Tibial nerve (tissue), 4 donors: ENCODE data around the gene GAL. TPM values are rescaled to one million over a fixed set of nuclear protein-coding genes. Genes with fewer than 3 reads are reported as not detected.

Experiments used
- DNase-seq, 2 donors: peaks; one replicate each; pipeline ENCODE4 v3.0.0-alpha.2; 2019; ENCODE audit warnings: low spot score in 2 of 2
- H3K27ac ChIP-seq, 4 donors: fragments of 200-600 bp; sonication (generic) in 3 of 4; one replicate each; pipeline ENCODE4 v1.5.1; 2017 to 2019; ENCODE audit warnings: mild to moderate bottlenecking in 1 of 4
- H3K27me3 ChIP-seq, 2 donors: fragments of 200-600 bp; sonication (generic) in 1 of 2; one replicate each; pipeline versions ENCODE4 v1.5.1 to v1.6.0; 2017 to 2019
- H3K36me3 ChIP-seq, 3 donors: fragments of 200-600 bp; sonication (generic); one replicate each; pipeline ENCODE4 v1.5.1; 2018 to 2019
- H3K4me1 ChIP-seq, 4 donors: fragments of 200-600 bp; sonication (generic) in 3 of 4; one replicate each; pipeline ENCODE4 v1.5.1; 2017 to 2019
- H3K4me3 ChIP-seq, 4 donors: fragments of 200-600 bp; sonication (generic) in 3 of 4; one replicate each; pipeline ENCODE4 v1.5.1; 2017 to 2019; ENCODE audit warnings: mild to moderate bottlenecking in 1 of 4, moderate library complexity in 1 of 4
- H3K9me3 ChIP-seq, 4 donors: fragments of 200-600 bp; sonication (generic) in 3 of 4; one replicate each; pipeline ENCODE4 v1.5.1; 2017 to 2019
- EP300 ChIP-seq, 2 donors: sonication (generic); formaldehyde crosslinking; IDR thresholded peaks; one replicate each; pipeline ENCODE4 v1.6.1; 2017; ENCODE audit warnings: antibody characterized with exemption in 2 of 2, mild to moderate bottlenecking in 1 of 2
- POLR2A ChIP-seq, 2 donors: fragments of 450-650 bp; IDR thresholded peaks; one replicate each; pipeline ENCODE4 v1.6.1; 2017; ENCODE audit warnings: antibody characterized with exemption in 2 of 2, mild to moderate bottlenecking in 2 of 2, moderate library complexity in 2 of 2
- WGBS, 2 donors: methylation state at CpG; one replicate each; pipeline ENCODE4 v1.1.5; 2018; 5-methylcytosine and 5-hydroxymethylcytosine counted together
- total RNA-seq, 4 donors: library from RNA; depleted of rRNA; stranded (reverse); fragments of >200 nt; gene quantifications; one replicate each; pipeline ENCODE4 v1.1.0, GENCODE V29; 2016
- TF ChIP-seq, protein P1 (sequence below), 5 experiments: fragments of 200-600 bp in 3 of 5; fragments of 450-650 bp in 2 of 5; sonication (generic) in 3 of 5; IDR thresholded peaks; one replicate each; pipeline ENCODE4 v1.5.1; 2016 to 2019; ENCODE audit warnings: antibody characterized with exemption in 5 of 5, mild to moderate bottlenecking in 3 of 5, moderate library complexity in 2 of 5

GAL gene
- total RNA-seq, 4 donors from 2014 or later: 3.3 TPM; not detected in 3

GRCh38 chr11:68687311-68687710 is 3.0 kb downstream of the GAL start:
- Histone ChIP-seq H3K27me3 (peaks cover 0 to 61% of the 10 kb centered on the region in 2 donors), H3K9me3 (no peaks in the 10 kb centered on the region), H3K4me3 (no peak overlapping the region), H3K36me3 (no peaks in the 10 kb centered on the region), H3K4me1 (peaks cover 0 to 16% (median 3%) of the 10 kb centered on the region in 4 donors), H3K27ac (no peak overlapping the region)
- DNase-seq: no peak
- TF ChIP-seq EP300 (IDR thresholded peaks at IDR 0.05) (no peak), POLR2A (IDR thresholded peaks at IDR 0.05) (no peak)
- TF ChIP-seq, protein P1, sequence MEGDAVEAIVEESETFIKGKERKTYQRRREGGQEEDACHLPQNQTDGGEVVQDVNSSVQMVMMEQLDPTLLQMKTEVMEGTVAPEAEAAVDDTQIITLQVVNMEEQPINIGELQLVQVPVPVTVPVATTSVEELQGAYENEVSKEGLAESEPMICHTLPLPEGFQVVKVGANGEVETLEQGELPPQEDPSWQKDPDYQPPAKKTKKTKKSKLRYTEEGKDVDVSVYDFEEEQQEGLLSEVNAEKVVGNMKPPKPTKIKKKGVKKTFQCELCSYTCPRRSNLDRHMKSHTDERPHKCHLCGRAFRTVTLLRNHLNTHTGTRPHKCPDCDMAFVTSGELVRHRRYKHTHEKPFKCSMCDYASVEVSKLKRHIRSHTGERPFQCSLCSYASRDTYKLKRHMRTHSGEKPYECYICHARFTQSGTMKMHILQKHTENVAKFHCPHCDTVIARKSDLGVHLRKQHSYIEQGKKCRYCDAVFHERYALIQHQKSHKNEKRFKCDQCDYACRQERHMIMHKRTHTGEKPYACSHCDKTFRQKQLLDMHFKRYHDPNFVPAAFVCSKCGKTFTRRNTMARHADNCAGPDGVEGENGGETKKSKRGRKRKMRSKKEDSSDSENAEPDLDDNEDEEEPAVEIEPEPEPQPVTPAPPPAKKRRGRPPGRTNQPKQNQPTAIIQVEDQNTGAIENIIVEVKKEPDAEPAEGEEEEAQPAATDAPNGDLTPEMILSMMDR (IDR thresholded peaks at IDR 0.05): no peak
- 42% methylated on average over 9 of the region's 9 CpGs for WGBS, 2 donors

- no peak for TF ChIP-seq POLR2A (IDR thresholded peaks at IDR 0.05)
- TF ChIP-seq EP300 (IDR thresholded peaks at IDR 0.05): no peak
- TF ChIP-seq, protein P1 (IDR thresholded peaks at IDR 0.05): no peak
Observed at GRCh38 chr11:68687986-68688385, 3.6 kb downstream of the GAL start.

GRCh38 chr11:68688881-68689280 is 4.5 kb downstream of the GAL start:
- WGBS, 2 donors: 83 to 90% methylated on average over 12 of the region's 12 CpGs
- peaks cover 0 to 48% of the 10 kb centered on the region in 2 donors for H3K27me3 ChIP-seq
- peaks cover 0 to 14% (median 3%) of the 10 kb centered on the region in 4 donors for H3K4me1 ChIP-seq
- H3K36me3 ChIP-seq: no peaks in the 10 kb centered on the region
- H3K4me3 ChIP-seq: no peak overlapping the region
- no peak overlapping the region for H3K27ac ChIP-seq
- no peak for DNase-seq
- TF ChIP-seq EP300 (IDR thresholded peaks at IDR 0.05): no peak
- no peak for TF ChIP-seq POLR2A (IDR thresholded peaks at IDR 0.05)
- TF ChIP-seq, protein P1 (IDR thresholded peaks at IDR 0.05): no peak
- no peaks in the 10 kb centered on the region for H3K9me3 ChIP-seq

More at GRCh38 chr11:68687986-68688385, 3.6 kb downstream of the GAL start:
- no peaks in the 10 kb centered on the region for H3K9me3 ChIP-seq
- H3K36me3 ChIP-seq: no peaks in the 10 kb centered on the region
- no peak overlapping the region for H3K27ac ChIP-seq
- H3K27me3 ChIP-seq: peaks cover 0 to 57% of the 10 kb centered on the region in 2 donors
- H3K4me3 ChIP-seq: no peak overlapping the region
- H3K4me1 ChIP-seq: peaks cover 0 to 16% (median 3%) of the 10 kb centered on the region in 4 donors
- WGBS, 2 donors: 95 to 96% methylated on average over 10 to 14 of the region's 14 CpGs
- no peak for DNase-seq

DNA sequence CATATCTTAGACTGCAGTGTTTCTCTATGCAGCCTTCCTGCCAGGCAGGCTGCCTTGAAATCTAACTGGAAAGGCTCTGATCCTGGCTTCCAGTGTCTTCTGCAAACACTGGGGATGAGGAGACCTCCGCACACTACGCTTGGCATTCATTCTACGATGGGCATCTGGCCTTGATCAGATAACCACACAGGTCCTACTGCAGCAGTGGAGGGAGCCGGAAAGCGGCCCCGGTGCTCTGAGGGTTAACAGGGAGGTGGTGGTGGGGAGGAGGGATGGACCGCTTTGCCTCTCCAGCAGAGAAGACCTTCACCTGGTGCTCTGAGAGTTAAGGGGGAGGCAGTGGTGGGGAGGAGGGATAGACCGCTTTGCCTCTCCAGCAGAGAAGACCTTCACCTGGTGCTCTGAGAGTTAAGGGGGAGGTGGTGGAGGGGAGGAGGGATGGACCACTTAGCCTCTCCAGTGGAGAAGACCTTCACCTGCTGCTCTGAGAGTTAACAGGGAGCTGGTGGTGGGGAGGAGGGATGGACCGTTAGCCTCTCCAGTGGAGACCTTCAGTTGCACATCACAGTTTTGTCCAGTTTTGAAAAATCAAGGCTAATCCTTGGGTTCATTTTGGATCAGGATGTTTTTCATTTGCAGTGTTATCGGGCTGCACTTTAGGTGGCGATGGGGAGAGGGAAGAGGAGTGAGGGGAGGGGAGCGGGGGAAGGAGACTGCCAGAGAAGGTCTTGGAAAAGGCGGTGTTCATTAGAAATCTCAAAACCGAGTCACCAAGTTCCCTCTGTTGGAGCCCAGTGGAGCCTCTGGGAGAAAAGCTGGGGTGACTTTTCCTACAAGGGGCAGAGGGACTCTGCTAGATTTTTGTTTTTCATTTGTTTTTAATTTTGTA is 5.6 kb downstream of the GAL start:
- no peak overlapping the region for H3K4me3 ChIP-seq
- H3K36me3 ChIP-seq: no peaks in the 10 kb centered on the region
- no peaks in the 10 kb centered on the region for H3K9me3 ChIP-seq
- peaks cover 0 to 39% of the 10 kb centered on the region in 2 donors for H3K27me3 ChIP-seq
- H3K4me1 ChIP-seq: peaks cover 0 to 3% (median 0%) of the 10 kb centered on the region in 4 donors
- H3K27ac ChIP-seq: no peak overlapping the region
- no peak for TF ChIP-seq EP300 (IDR thresholded peaks at IDR 0.05)
- TF ChIP-seq, protein P1 (IDR thresholded peaks at IDR 0.05): no peak
- TF ChIP-seq POLR2A (IDR thresholded peaks at IDR 0.05): no peak
- no peak for DNase-seq
- 61 to 63% methylated on average over 14 of the region's 14 CpGs for WGBS, 2 donors
